ENCODE measurements around the gene PTPRN2. TPM values are rescaled to one million over a fixed set of nuclear protein-coding genes. Genes with fewer than 3 reads are reported as not detected.

Gene PTPRN2
- total RNA-seq, 1 experiment from 2014 or later: not detected

DNA sequence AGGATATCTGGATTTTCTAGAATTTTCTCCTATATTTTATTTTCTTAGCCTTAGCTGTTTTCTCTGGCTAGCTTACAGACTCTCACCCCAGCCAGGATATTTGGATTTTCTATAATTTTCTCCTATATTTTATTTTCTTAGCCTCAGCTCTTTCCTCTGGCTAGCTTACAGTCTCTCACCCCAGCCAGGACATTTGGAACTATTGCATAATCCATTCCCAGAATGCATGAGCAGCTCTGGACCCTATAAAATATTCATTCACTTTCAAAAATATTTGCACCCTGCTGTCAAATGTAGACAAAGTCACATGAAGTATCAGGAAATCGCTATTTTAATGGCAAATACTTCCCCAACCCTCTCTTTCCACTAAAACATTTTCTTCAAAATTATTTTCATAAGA lies 952.0 kb downstream of the PTPRN2 start:
- Histone ChIP-seq H3K79me2 (ENCODE audit: low read depth) (no peaks in the 10 kb centered on the region), H3K4me3 (no peak overlapping the region), H3K4me2 (no peak overlapping the region), H3K36me3 (ENCODE audit: low read depth) (no peaks in the 10 kb centered on the region), H4K20me1 (ENCODE audit: insufficient read depth) (no peaks in the 10 kb centered on the region), H2AFZ (no peak overlapping the region), H3K4me1 (replicated peaks; ENCODE audit: insufficient read depth) (no peaks in the 10 kb centered on the region), H3K27me3 (ENCODE audit: insufficient read depth, low read depth) (peaks cover 100% of the 10 kb centered on the region), H3F3A (ENCODE audit: insufficient read depth, low read depth) (no peaks in the 10 kb centered on the region), H3K27ac (no peak overlapping the region), H3K9me2 (ENCODE audit: insufficient read depth) (no peaks in the 10 kb centered on the region), H3K9me3 (ENCODE audit: insufficient read depth, low read depth) (no peaks in the 10 kb centered on the region)
- no peak for DNase-seq
- ChIA-PET POLR2A (ENCODE audit: unreplicated experiment) (no interaction called here), CTCF (no interaction called here)
- BruUV-seq (replicated peaks): no TSS peak
- no peak for TF ChIP-seq CTCF (conservative IDR thresholded peaks at IDR 0.05)
- no peak for TF ChIP-seq EZH2 (IDR thresholded peaks at IDR 0.05; ENCODE audit: low read depth)
- intact Hi-C loops (cut with micrococcal nuclease; ENCODE audit: unreplicated experiment): no loop called here

- no peak overlapping the region for H3K4me3 ChIP-seq
- H3F3A ChIP-seq (ENCODE audit: insufficient read depth, low read depth): no peaks in the 10 kb centered on the region
- ChIA-PET CTCF (no interaction called here), POLR2A (ENCODE audit: unreplicated experiment) (no interaction called here)
- DNase-seq: no peak
- H3K27me3 ChIP-seq (ENCODE audit: insufficient read depth, low read depth): peaks cover 100% of the 10 kb centered on the region
- no peak overlapping the region for H3K27ac ChIP-seq
- no peaks in the 10 kb centered on the region for H3K4me1 ChIP-seq (replicated peaks; ENCODE audit: insufficient read depth)
- H3K9me2 ChIP-seq (ENCODE audit: insufficient read depth): no peaks in the 10 kb centered on the region
- H3K36me3 ChIP-seq (ENCODE audit: low read depth): no peaks in the 10 kb centered on the region
- BruUV-seq (replicated peaks): no TSS peak
- no peak overlapping the region for H3K4me2 ChIP-seq
- no peaks in the 10 kb centered on the region for H3K9me3 ChIP-seq (ENCODE audit: insufficient read depth, low read depth)
- no peak overlapping the region for H2AFZ ChIP-seq
- no peaks in the 10 kb centered on the region for H4K20me1 ChIP-seq (ENCODE audit: insufficient read depth)
- TF ChIP-seq CTCF (conservative IDR thresholded peaks at IDR 0.05) (no peak), EZH2 (IDR thresholded peaks at IDR 0.05; ENCODE audit: low read depth) (no peak)
- intact Hi-C loops (cut with micrococcal nuclease; ENCODE audit: unreplicated experiment): no loop called here
- H3K79me2 ChIP-seq (ENCODE audit: low read depth): no peaks in the 10 kb centered on the region
Measured at GRCh38 chr7:157635148-157635500, 952.5 kb downstream of the PTPRN2 start.

DNA sequence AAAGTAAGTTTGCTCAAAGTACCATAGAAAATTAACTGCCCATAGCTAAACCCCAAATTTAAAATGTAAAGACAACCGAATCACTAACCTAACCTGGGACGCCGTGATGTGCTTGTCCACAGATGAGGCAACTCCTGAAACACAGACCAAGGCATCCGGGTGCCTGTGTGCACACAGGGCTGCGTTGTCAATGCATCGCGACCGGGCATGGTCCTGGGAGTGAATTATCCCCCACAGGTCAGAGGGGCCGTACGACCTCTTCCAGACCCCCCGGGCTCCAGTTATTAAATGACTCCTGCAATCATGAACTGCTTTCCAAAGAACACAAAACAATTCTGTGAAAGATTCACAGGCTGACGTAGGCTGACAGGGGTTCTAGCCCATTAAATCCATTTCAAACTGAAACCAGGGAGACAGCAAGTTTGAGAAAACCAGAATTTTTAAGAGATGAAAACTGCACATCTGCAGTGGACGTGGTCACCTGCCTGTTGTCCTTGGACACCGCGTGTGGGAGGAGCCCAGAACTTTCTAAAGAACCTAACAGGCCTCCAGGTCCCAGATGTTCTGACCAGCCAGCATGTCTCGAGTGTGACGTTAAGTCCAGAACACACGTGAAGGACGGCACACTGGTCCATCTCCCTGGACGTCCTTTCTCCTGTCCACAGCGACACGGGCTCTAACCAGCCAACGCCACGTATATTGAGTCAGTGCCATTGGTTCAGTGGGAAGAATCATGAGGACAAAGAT lies 953.0 kb downstream of the PTPRN2 start:
- Histone ChIP-seq H3K4me1 (replicated peaks; ENCODE audit: insufficient read depth) (no peaks in the 10 kb centered on the region), H3K4me3 (no peak overlapping the region), H3K79me2 (ENCODE audit: low read depth) (no peaks in the 10 kb centered on the region), H3K4me2 (no peak overlapping the region), H3K36me3 (ENCODE audit: low read depth) (no peaks in the 10 kb centered on the region), H3F3A (ENCODE audit: insufficient read depth, low read depth) (no peaks in the 10 kb centered on the region), H2AFZ (no peak overlapping the region), H3K27ac (no peak overlapping the region), H4K20me1 (ENCODE audit: insufficient read depth) (no peaks in the 10 kb centered on the region), H3K9me2 (ENCODE audit: insufficient read depth) (no peaks in the 10 kb centered on the region), H3K9me3 (ENCODE audit: insufficient read depth, low read depth) (no peaks in the 10 kb centered on the region), H3K27me3 (ENCODE audit: insufficient read depth, low read depth) (peaks cover 100% of the 10 kb centered on the region)
- DNase-seq: no peak
- CTCF ChIA-PET: no interaction called here
- no TSS peak for BruUV-seq (replicated peaks)
- POLR2A ChIA-PET (ENCODE audit: unreplicated experiment): no interaction called here
- no peak for TF ChIP-seq CTCF (conservative IDR thresholded peaks at IDR 0.05)
- TF ChIP-seq EZH2 (IDR thresholded peaks at IDR 0.05; ENCODE audit: low read depth): no peak
- intact Hi-C loops (cut with micrococcal nuclease; ENCODE audit: unreplicated experiment): no loop called here

Measured in PC-9 (cell line).